ENCODE data around the gene PAH.

PAH gene

DNA sequence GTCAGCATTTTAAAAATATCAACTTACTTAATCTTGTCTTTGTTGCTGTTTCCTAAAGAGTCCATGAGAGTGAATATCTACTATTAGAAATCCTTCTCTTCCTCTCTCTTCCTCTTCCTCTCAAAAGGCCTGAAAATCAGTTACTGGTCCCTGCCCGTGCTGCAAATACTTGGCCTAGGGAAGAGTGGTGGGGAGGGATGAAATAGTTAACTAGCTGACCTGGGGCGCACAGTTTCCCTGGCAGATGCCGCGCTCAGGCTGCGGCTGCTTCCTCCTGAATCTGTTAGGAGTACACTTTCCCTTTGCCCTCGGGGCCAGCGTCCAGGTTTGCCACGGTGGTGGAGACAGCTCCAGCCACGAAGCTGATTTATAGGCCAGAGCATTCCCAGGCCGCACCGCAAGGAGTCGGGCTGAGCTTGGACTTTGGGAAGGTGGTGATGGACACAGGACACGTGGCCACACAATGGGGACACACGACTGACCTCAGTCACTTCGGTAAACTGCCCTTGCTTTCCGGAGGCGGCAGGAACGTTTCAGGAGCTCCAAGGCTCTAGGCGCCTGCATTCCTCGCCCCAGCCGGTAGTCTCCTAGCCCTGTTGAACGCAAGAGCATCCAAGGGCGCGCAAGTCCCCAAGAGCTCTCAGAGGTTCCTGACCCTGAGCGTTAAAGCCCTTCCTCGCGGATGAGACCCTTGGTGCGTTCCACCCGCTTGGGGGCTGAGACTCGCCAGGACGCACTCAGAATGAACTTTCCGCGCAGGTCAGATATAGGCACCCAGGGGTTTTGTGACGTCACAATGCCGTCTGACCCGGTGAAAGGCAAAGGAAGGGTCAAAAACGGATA, 33.3 kb upstream of the PAH start:
- peak; percentile 83 for DNase-seq

DNA sequence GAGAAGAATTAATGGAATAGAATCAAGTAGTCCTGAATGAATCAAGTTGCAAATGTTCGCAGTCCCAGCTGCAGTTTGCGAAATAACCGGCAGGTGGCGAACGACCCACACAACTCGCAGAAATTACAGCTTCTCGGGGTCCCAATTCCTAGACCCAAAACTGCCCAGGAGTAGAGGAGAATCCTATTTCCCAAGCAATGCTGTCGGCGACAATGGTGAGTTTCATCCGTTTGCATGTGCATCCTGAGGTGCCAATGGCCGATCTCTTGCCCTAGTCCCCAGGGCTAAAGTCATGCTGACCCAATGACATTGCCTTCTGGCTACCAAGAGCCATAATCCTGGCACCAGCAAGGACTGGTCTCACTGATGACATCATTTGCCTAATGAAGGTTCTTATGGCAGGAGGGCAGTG, 31.9 kb upstream of the PAH start:
- DNase-seq, result peak; percentile 78

DNA sequence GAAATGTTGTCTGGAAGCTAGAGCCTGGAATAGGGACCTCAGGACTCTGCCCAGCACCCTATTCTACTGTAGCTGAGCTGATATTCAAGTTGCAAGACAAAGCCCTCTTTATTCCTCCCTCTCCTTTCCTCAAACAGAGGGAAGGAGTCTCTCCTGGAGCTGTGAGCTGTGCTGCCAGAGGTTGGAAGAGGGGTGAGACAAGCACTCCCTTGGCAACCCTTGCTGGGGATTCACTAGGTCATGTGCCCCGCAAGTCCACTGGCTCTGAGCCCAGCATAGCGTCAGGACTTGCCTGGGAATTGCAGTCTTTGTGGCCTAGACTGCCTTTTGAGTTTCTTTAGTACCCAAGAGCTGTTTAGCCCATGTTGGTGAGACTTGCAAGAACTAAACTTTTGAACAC, 29.0 kb upstream of the PAH start:
- DNase-seq, result no peak

DNA sequence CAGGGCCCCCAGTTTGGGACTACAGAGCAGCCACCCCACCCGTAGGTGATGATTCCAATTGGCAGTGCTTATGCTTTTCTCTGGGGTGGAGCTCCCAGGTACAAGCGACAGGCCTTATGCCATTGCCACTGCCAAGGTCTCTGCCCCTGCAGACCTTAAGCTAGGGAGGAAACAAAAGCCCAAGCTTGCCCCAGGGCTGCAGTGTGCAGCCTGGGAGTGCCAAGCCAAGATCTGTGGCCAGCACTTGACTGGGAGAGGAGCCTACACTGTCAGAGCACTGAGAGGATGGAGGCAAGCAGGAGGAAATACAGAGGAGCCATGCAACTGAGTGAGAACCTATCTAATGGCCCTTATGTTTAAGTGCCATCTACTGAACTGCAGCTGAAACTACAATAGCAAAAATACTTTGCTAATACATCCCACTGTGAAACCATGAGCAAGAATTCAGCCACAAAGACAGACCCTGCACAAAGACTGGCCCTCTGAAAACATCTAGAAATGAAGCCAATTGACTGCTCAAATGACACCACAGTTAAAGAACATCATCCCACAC, 22.7 kb upstream of the PAH start:
- no peak for DNase-seq

DNA sequence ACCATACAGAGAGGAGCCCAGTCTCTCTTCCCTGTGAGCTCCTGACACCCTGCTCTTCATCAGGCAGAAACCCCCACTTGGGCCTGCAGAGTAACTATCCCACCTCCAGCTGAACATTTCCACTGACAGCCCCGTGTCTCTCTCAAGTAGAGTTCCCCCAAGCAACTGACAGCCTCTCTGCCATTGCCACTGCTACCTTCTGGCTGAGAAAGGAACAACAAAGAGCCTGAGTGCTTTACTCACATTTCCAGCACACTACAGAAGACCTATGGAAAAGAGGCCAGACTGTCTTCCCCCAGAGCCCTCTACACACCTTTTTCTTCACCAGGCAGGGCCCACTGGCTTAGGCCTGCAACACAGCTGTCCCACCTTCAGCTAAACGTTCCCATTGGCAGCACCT, 22.0 kb upstream of the PAH start:
- DNase-seq, result no peak

DNA sequence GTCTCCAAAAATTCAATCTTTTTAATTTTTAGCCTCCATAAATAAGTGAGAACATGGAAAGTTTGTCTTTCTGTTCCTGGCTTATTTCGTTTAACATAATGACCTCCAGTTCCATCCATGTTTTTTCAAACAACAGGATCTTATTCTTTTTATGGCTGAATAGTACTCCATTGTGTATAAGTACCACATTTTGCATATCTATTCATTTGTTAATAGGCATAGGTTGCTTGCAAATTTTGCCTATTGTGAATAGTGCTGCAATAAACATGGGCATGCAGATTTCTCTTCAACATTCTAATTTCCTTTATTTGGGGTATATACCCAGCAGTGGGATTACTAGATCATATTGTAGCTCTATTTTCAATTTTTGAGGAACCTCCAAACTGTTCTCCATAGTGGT, 16.1 kb upstream of the PAH start:
- DNase-seq, result no peak

DNA sequence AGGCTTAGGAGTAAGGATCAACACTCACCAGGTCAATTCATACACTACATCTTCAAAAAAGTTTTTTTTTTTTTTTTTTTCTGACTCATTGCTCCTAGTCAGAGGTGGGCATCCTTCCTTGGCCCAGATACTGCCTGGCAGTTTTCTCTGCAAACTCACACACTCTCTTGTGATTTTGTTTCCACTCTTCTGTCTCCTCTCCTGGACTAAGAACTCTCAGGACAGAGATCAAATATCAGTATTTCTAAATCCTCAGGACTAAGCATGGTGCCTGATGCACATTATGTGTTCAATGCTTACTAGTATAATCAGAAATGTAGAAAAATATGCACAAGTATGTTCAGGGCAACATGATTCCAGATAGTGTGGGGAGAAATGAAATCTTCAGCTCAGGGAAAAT, 10.2 kb upstream of the PAH start:
- no peak for DNase-seq

DNA sequence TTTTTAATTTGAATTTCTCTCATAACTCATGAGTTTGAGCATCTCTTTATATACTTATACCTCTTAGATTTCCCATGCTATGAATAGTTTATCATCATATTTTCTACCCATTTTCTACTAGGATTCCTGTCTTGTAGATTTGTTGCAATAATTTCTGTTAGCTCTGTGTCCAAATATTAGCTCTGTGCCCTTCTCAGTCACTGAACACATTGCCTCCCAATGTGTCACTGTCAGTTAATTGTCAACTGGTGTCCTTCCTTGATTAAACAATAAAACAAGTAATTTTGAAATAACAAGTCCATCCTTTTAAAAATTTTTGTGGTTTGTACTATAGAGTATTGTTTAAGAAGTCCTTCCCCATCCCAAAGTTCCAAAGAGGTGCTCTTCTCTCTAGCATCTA, 4.2 kb upstream of the PAH start:
- no peak for DNase-seq

DNA sequence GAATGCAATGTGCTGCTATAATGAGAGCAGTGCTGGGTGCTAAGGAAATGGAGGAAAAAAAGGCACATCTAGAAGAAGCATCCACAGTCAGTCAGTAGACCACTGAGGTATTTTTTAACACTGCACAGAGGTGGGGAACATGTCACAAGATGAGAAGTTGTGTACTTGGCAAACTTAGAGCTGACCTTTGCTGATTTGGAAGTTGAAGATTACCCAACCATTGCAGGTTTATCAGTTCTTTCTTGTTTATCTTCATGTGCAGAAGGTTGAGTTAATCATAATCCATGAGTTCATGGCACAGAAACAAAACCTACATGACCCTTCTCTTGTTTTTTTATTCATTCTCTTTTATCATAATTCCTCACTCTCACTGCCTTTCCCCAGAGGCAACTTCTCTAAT, 3.2 kb upstream of the PAH start:
- DNase-seq, result no peak

DNA sequence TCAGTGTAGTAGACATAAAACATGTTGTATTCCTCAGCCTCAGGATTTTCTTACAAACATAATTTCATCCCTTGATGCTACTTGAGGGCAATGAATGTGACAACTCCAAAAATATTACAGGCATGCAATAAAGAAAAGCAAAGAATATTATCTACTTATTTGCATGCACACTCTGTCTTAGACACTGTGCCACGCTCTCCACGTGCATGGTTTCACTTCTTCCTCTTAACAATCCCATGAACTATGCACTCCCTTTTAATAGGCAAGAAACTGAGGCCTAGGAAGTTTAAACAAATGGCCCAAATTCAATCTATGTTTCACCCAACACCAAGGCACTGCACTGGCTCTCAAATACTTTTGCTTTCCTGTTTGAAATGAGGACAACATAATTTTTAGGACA, 1.8 kb upstream of the PAH start:
- no peak for DNase-seq

DNA sequence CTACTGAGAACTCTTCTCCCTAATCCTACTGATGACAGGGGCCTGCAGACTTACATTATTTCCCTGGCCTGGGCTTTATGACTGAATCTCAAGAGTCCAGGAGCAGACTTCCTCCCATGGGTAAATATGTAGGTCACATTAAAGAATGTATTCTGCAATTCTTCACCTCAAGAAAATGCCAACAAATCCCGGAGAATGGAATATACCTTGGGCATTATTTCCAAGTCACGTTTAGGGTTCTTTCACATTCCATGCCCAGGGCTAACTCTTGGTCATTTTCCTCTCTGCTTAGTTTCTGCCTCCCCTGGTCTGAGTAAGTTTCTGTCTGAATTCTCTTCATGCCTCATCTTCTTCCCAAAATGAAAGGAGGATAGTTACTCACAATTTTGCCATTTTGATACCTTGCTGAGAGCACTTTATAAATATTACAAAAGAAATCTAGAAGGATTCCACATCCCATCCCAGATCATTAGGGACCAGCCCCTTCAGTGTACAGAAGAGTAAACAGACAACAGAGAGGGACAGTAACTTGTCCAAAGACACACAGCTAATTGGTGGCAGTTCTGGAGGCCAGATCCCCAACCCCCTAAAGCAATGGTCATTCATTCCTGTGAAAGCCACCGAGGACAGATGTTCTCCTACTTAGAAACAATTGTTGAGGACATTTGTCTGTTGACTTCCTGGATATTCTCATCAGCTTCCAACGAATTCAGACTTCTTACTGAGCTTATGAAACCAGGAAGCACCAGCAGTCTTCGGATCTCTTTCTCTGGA, 605 bp downstream of the PAH start:
- DNase-seq, result no peak

DNA sequence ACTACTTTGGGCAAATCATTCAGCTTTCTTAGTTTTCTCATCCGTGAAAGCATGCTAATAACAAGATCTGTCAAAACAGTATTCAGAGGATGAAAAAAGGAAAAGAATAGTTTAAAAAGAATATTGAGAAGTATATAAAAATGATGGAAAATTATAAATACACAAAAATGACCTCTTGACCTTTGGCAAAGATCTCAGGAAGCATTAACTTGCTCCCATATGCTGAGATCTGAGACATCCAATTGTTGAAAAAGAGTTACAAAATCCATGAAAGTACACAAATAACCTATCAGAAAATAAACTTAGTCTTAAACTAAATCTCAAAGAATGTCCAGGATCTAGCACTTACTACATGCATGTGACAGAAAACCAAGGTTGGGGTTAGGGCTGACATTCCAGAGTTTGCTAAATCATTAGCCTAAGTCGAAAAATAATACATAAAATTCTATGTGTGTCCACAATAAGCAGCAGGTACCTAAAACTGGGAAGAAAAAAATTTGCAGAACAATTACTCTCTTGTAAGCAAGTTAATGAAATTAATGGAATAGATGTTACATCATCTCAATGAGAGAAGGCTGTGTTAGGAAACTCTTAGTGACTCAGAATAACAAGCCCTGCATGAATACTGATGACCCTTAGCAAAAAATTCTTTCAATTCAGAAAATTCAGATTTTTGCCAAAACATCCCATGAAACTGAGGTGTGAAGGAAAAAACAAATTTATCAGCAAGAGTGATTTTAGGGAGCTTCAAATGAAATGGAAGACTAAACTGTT, 3.4 kb downstream of the PAH start:
- DNase-seq, result no peak

DNA sequence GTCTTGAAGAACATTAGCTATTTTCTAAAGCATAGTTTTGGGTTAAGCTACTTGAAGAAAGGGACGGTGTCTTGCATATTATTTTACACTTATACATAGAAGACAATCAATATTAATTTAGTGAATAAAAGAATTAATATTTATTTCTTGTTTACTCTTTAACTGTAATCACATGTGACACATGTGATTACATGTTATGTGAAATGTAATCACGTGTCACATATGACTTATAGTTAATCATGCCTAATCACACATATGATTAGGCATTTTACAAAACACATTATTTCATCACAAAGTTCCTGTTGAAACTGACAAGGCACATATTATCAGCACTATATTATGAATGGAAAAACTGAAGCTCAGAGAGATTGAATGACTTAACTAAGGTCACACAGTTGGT, 4.8 kb downstream of the PAH start:
- DNase-seq, result no peak

DNA sequence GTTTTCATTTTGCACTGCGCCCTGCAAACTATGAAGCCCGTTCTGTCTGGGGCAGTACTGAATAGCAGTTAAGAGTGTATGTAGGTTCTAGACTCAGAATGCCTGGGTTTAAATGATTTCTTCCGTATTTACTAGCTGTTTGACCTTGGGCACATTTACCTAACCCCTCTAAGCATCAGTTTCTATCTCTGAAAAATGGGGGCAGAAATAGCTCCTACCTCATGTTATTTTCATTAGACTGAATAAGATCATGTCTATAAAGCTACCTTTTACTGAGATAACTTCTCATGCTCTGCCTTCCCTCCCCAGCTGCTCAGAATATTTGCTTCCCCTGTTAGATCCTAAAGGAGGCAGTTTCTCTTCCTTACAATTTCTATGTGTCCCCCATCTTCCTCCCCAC, 5.7 kb downstream of the PAH start:
- DNase-seq, result no peak

DNA sequence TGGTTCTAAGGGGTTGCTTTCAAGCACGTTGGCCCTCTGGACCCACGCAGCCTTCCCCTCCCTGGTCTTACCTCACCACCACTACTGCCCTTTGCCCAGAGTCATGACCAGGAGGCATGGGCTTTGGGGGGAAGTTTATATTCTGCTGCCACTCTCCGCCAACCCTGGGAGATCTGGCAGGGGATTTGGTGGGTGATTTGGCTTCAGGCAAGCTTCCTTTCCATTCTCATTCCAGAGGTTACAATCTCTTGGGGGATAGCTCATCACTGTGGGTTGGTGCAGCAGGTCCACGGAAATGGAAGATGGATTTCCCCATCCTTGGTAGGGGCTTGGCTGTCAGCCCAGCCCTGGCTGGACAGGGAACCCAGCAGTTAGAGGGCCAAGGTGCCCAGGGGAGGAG, 6.3 kb downstream of the PAH start:
- no peak for DNase-seq

DNA sequence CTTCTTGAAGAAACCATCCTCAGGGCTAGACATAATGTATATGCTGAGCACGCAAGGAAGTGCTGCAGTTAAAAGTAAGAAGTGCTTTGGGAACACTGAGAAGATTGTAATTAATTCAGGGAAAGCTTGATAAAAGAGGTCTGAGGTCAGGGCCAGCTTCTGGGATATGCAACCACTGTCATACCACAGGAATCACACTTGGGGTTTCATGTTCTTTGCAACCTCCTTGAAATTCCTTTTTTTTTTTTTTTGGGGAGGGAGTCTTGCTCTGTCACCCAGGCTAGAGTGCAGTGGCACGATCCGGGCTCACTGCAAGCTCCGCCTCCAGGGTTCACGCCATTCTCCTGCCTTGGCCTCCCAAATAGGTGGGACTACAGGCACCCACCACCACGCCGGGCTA, 6.9 kb downstream of the PAH start:
- DNase-seq, result no peak

DNA sequence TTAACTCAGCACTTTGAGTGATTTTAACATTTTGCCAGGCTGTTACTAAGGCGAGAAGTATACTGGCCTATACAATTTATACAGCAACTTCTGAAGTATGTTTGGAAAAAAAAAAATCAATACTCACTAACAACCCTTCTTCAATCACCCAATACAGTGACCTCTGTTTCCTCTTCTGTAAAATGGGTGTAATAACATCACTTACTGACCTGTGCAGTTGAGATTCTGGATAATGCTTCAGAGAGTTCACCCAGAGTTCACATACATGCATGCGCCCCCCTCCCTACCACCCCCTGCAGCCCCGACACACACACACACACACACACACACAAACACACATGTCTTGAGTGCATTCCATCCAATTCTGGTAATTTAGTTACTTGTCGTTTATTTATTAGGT, 9.1 kb downstream of the PAH start:
- no peak for DNase-seq

DNA sequence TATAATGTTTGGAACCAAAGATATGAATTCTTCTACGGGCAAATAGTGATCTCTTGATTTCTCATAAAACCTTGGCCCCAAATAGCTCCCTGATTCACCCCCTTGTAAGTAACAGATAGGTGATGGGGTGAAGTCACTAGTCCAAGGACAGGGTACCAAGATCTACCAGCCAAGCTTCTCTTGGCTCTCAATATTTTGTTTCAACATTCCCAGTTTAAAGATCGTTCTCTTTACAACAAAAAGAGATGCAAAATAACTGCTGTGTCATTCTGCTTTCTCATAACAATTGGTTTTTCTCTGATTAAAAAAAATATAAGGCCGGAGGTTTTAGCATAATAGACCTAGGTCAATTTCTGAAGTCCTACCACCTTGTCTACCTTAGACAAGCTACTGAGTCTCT, 11.8 kb downstream of the PAH start:
- DNase-seq, result no peak

DNA sequence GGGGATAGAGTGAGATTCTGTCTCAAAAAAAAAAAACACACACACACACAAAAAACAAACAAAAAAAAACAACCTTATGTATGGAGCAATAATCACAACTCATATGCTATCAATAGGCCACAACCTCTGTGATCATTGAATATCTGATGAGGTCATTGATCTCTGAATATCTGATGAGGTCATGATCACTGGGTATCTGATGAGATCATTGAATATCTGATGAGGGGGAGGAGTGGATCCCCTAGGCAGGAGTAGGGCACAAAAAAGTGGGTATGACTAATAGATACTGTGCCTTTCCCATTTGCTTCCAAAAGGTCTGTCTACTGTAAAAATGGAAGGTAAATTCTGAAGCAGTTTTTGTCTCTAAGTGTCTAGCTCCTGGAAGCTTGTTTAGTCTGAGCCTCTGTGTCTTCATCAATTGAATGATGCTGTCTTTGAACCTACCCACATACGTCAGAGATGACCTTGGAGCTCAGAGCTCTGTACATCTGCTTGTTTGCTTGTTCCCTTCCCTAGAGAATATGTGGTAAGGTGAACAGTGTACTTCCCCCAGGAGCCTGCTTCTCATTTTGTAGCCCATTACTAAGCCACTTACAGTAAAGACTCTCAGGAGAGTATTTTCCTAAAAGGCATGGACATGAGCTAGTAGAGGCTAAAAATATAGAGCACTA, 13.6 kb downstream of the PAH start:
- no peak for DNase-seq

DNA sequence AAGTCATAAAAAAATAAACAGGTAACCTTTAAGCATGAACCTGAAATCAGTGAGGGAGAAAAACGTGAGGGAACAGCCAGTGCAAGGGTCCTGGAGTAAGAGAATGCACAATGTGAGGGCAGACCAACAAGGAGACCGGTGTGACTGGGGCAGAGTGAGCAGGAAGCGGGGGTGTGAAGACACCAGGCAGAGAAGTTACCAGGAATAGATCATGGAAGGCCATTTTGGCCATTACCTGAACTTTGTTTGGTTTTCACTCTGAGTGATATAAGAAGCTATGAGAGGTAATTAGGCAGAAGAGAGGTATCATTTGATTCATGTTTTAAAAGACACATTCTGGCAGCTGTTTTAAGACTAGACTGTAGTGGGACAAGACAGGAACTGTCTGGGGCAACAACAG, 15.0 kb downstream of the PAH start:
- no peak for DNase-seq

DNA sequence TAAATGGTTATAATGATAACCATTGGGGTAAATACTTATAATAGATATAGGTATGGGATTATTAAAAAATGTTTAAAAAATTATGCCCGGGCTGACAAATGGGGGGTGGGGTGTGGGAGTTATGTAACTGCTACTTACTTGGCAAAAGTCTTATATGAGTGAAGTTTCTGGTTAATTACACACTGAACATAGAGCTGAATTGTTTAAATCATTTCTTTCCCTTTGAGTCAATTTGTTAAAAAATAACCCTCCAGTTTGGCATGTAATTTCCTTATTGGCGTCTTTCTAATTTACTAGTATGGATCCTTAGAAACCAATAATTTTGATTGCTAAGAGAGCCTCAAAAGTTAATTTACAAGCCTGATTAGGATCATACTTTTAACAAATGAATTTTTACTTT, 16.7 kb downstream of the PAH start:
- DNase-seq, result no peak

DNA sequence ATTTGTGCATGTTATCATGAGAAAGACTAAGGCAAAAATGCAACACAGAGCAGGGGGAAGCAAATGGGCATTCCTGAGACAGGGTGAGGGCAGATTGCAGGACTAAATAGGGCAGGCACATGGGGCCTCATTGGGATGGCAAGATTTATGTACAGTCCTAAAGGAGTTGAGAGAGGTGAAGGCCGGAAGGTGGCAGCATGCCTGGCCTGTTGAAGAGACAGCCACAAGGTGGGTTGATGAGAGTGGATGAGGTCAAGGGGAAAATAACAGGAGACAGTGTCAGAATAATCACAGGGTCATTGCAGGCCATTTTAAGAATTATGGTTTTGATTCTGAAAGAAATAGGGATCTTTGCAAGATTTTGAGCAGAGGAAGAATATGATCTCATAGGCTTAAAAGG, 21.0 kb downstream of the PAH start:
- DNase-seq, result no peak

DNA sequence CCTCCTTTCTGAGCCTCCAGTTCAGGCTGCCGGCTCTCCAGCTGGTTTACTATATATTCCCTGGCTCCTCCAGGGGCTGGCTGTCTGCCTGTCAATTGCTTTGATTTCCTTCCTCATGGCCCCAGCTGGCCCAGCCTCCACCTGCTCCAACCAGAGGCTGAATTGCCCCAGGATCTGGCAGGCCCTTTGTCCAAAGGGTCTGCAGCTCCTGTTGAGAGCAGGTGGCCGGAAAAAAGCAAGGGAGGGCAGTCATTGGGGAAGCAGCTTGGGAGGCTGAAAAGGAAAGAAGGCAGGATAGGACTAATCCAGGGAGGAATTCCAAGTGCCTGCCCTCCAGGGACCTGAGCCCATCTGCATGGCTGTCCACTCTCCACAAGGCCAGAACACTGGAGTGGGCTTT, 25.3 kb downstream of the PAH start:
- DNase-seq, result no peak

Measured in DMS79 (cell line).